SKM-1 (cell line): Measurements from ENCODE around the gene TMEM125.

Experiments
- DNase-seq: peaks from one replicate; lab custom pipeline; 2025; ENCODE audit not compliant: unreplicated experiment; lab: John Stamatoyannopoulos, UW

Gene TMEM125

GRCh38 chr1:43246466-43247213 lies 23.1 kb upstream of the TMEM125 start:
- no peak for DNase-seq

DNA sequence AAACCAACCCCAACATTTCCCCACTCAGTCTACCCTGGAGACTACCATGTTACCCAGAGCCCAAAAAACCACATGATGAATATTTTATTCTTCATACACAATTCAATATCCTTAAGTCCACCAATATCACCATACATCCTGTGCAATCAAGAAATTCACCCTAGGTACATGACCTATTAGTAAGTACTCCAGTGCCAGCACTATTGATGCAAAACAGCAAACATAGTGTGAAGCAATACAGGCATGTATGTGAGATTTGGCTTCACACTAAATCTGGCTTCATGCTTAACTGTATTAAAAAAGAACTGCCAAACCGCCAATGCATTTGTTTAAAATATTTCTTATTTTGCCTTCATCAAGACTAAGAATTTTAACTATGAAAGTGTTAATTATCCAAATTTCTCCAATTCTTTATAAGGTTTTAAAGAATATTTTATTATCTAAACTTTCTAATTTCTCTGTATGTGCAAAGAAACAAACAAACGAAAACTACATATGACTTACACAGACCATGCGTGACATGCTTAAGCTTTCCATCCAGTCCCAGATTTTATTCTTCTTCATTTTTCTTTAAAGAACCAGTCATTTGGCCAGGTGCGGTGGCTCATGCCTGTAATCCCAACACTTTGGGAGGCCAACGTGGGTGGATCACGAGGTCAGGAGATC lies 22.4 kb upstream of the TMEM125 start:
- DNase-seq, result no peak

- DNase-seq, result no peak
These were observed 19.4 kb upstream of the TMEM125 start for GRCh38 chr1:43250351-43250761.

- DNase-seq, result no peak
These were observed 18.8 kb upstream of the TMEM125 start for GRCh38 chr1:43251024-43251423.

DNA sequence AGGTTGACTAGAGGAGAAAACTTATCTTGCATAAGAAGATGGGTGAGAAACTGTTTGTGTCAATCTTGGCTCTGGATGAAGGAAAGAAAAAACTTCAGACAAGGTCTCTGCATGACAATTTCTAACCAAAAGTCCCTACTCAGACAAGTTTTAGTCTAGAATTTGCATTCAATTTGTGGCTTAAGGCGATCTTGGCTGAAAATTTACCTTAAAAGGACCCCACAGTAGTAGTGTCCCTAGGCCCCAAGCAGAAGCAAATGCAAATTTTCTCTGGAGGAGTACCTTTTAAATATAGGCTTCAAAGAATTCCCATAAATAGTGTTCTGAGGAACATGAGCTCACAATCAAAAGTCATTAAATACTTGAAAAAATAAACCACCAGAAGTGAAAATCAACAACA lies 17.6 kb upstream of the TMEM125 start:
- no peak for DNase-seq

- DNase-seq, result no peak
These were observed 16.6 kb upstream of the TMEM125 start for GRCh38 chr1:43253173-43253572.

DNA sequence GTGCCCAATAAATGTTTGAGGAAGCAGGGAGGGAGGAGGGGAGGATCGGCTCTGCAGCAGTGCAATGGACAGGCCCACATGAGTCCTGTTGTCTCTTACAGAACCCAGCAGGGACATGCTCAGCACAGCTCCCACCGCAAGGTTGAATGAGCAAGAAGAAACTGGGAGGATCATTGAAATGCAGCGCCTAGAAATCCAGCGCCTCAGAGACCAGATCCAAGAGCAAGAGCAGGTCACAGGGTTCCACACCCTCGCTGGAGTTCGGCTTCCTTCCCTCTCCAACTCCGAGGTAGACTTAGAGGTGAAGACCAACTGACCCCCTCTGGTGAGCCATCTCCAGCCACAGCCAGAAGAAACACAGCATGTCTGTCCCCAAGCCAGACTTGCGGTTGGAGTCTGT lies 15.9 kb upstream of the TMEM125 start:
- DNase-seq, result no peak

DNA sequence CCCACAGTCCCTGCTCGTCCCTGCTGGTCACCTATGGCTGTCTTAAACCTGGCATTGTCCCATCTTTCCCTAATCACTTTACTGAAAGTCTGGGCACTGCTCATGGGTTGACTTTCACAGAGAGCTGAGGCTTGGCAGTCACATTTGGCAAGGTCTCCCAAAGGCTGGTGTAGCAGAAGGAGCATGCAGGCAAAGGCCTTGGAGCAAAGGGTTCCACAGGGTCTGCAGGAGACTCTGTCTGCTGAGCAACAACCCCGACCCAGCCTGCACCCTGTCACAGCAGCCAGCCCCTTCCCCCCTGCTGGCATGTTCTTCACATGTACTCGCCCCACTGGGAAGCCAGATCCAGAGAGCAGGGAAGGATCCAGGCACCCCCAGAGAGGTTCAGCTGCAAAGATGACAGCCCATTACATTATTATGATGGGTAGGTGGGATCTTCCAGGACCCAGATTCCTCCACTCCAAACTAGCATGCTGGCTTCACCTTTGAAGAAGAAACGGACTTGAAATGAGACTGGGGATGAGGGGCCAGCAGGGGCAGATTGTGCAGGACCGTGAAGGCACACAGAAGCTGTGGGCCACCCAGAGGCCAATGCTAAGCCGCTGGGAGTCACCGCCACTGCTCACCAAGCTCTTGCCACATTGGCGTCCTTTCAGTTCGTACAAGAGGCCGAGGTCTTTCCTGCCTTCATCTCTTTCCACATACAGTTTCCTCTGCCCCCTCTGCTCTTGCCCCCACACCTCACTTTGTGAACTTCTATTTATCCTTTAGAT lies 14.2 kb upstream of the TMEM125 start:
- DNase-seq, result no peak

DNA sequence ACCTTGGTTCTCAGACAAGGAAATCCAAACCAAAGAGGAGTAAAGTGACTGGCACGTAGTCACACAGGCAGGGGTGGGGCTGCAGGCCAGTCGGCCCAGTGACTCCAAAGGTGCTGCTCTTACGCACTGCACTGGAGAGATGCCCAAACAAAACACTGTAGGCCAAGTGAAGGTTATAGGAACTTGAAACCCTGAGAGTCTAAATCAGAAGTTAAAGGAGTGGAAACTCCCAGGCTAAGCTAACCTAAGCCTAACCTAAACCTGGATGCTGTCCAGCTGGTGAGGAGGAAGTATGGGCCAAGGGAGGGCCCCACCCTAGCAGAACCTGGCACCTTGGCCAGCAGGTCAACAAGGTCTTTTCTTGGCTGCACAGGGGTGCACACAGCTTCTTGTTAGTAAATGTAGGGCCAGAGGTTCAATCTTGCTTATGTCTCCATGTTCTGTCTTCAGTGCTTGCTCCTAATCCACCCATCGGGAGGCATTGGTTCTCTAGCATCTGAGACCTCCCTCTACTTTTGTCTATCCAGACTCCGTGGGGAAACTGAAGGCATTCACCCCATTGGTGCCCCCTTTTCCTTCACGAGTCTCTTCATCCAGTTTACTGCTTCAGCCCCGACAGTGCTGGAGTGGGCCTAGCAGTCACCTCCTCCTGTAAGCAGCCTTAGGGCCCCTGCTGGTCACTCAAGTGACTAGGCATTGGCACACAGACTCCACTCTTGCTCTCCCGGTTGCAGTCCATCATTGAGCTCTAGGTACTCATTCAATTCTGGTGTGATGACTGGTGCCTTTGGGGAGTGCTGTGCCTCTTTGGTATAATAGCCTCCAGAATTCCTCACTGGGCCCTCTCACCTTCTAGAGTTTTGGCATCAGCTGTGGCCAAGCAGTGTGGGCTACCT lies 12.9 kb upstream of the TMEM125 start:
- DNase-seq, result no peak

- no peak for DNase-seq
These were observed 11.4 kb upstream of the TMEM125 start for GRCh38 chr1:43258370-43258769.

- DNase-seq, result no peak
These were observed 4.4 kb upstream of the TMEM125 start for GRCh38 chr1:43265431-43265830.

- no peak for DNase-seq
These were observed 2.9 kb upstream of the TMEM125 start for GRCh38 chr1:43266881-43267280.

DNA sequence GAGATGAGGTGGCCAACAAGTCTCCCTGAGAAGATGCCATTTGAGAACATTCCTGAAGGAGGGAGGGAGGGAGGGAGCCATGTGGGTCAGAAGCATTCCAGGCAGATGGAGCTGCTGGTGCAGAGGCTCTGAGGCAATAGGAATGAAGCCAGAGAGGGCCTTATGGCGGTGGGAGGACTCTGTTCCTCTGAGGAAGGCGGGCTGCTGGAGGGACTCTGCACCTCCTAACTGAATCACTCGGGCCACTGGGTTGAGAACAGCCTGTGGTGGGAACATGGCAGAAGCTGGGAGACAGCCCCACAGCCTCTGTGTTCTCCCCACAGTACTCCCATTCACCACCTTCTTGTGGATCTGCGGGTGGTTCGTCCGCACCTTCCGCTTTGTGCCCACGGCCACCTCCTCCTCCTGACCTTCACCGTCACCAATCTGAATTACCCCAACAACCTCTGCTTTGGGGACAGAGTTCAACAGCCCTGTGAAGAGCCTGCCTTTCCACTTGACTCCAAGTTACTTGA lies 2.4 kb upstream of the TMEM125 start:
- no peak for DNase-seq

DNA sequence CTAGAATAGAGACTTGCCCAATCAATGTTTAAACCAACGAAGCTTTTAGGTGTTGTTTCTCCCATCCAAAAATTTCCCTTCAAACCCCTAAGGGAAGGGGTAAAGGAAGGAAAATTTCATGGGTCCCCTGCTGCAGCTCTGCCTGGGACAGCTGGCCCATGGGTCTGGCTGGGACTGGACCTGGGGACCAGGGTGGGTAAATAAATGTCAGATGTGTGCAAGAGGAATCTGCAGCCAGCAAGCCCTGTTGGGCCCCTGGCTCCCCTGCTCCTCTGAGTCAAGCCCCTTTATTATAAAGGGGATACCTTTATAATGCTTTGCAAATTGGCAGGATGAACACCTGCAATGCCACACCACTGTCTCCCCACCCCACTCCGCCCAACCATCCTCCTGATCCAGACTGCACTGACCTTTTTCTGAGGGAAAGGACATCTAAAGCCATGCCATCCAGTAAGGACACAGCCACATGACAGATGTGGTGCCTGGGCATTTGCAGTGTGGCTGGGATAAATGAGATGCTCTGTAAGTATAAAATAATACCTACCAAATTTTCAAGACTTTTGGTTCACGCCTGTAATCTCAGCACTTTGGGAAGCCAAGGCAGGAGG lies 1.9 kb upstream of the TMEM125 start:
- no peak for DNase-seq

GRCh38 chr1:43270421-43271095 lies 775 bp downstream of the TMEM125 start:
- DNase-seq, result no peak

GRCh38 chr1:43271186-43272118 lies 1.7 kb downstream of the TMEM125 start:
- DNase-seq, result no peak

DNA sequence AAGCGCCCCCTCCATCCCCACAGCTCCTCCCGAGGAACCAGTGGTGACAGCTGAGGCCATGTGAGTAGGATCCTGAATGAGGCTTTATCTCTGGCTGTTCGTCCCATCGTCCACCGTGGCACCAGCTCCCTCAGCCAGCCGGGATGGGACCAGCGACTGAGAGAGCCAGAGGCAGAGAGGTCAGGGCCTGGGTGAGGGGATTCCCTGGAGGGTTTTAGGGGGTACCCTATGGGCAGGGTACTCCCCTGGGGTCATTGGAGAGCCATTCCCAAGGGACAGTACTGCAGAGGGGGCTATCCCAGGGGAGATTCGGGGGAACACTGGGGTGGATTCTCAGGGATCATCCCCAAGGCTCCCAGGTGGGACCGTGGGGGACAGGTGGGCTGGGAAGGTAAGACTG lies 2.4 kb downstream of the TMEM125 start:
- DNase-seq, result no peak
